HepG2 (cell line): ENCODE data around the gene TM9SF4. TPM values are rescaled to one million over a fixed set of nuclear protein-coding genes. Genes with fewer than 3 reads are reported as not detected.

Experiments
- CBX5 ChIP-seq: sonication (generic); formaldehyde crosslinking; IDR thresholded peaks from 2 replicates; pipeline ENCODE4 v1.4.0; 2020; ENCODE audit warnings: missing genetic modification reagents, borderline replicate concordance
- CHD2 ChIP-seq: IDR thresholded peaks from 2 replicates; pipeline ENCODE4 v1.6.1; 2011; ENCODE audit warnings: low read depth, low read length, improper control_type of control experiment
- FIP1L1 ChIP-seq: fragments of 200-400 bp; formaldehyde crosslinking; IDR thresholded peaks from 2 replicates; pipeline ENCODE4 v1.6.1; 2018; ENCODE audit warnings: low read depth, mild to moderate bottlenecking, low read length, moderate library complexity, borderline replicate concordance; ENCODE audit not compliant: insufficient read depth
- HES4 ChIP-seq: sonication (generic); formaldehyde crosslinking; IDR thresholded peaks from 2 replicates; pipeline ENCODE4 v1.9.0; 2021; ENCODE audit warnings: mild to moderate bottlenecking, missing genetic modification reagents, borderline replicate concordance
- NFKB2 ChIP-seq: sonication (generic); formaldehyde crosslinking; IDR thresholded peaks from 2 replicates; pipeline ENCODE4 v1.4.0; 2020; ENCODE audit warnings: missing genetic modification reagents, borderline replicate concordance
- NR2F1 ChIP-seq, 2 experiments: fragments of 450-650 bp in 1 of 2; formaldehyde crosslinking in 1 of 2; IDR thresholded peaks; 2 replicates each; pipeline versions ENCODE4 v1.5.0 to v1.6.1; 2016 to 2020; ENCODE audit warnings: mild to moderate bottlenecking in 1 of 2, missing compliant biosample characterization in 1 of 2, missing genetic modification reagents in 1 of 2, moderate library complexity in 1 of 2
- NR2F6 ChIP-seq, 2 experiments: IDR thresholded peaks; 2 replicates each; pipeline ENCODE4 v1.6.1; 2016; ENCODE audit warnings: antibody characterized with exemption in 1 of 2, mild to moderate bottlenecking in 1 of 2
- PHF21A ChIP-seq: sonication (generic); formaldehyde crosslinking; IDR thresholded peaks from 2 replicates; pipeline ENCODE4 v1.5.0; 2020; ENCODE audit warnings: mild to moderate bottlenecking, missing genetic modification reagents
- PRPF4 ChIP-seq: fragments of 200-400 bp; formaldehyde crosslinking; IDR thresholded peaks from 2 replicates; pipeline ENCODE4 v1.6.1; 2016; ENCODE audit warnings: low read length, low read depth; ENCODE audit not compliant: poor library complexity, severe bottlenecking
- SMYD3 ChIP-seq: sonication (generic); formaldehyde crosslinking; IDR thresholded peaks from 2 replicates; pipeline ENCODE4 v1.8.1; 2023; ENCODE audit warnings: mild to moderate bottlenecking, missing genetic modification reagents
- SOX5 ChIP-seq: IDR thresholded peaks from 2 replicates; pipeline ENCODE4 v1.6.1; 2016; ENCODE audit warnings: borderline replicate concordance
- SP140L ChIP-seq: sonication (generic); formaldehyde crosslinking; IDR thresholded peaks from 2 replicates; pipeline ENCODE4 v1.4.0; 2020; ENCODE audit warnings: missing genetic modification reagents, borderline replicate concordance
- SP5 ChIP-seq: IDR thresholded peaks from 2 replicates; pipeline ENCODE4 v1.6.1; 2016; ENCODE audit warnings: low read depth, borderline replicate concordance
- STAG1 ChIP-seq: sonication (generic); formaldehyde crosslinking; IDR thresholded peaks from 2 replicates; pipeline ENCODE4 v1.4.0; 2020; ENCODE audit warnings: missing genetic modification reagents
- ZNF224 ChIP-seq: sonication (generic); formaldehyde crosslinking; IDR thresholded peaks from 2 replicates; pipeline ENCODE4 v1.5.0; 2020; ENCODE audit warnings: mild to moderate bottlenecking, missing genetic modification reagents
- ZNF3 ChIP-seq: IDR thresholded peaks from 2 replicates; pipeline ENCODE4 v1.7.0; 2017; ENCODE audit warnings: inconsistent platforms
- ZNF510 ChIP-seq: sonication (generic); formaldehyde crosslinking; IDR thresholded peaks from 2 replicates; pipeline ENCODE4 v1.4.0; 2020; ENCODE audit warnings: low read depth, mild to moderate bottlenecking, missing genetic modification reagents
- ZNF570 ChIP-seq: sonication (generic); formaldehyde crosslinking; IDR thresholded peaks from 2 replicates; pipeline ENCODE4 v1.4.0; 2020; ENCODE audit warnings: mild to moderate bottlenecking, missing genetic modification reagents, borderline replicate concordance
- ZNF577 ChIP-seq: sonication (generic); formaldehyde crosslinking; IDR thresholded peaks from 2 replicates; pipeline ENCODE4 v1.4.0; 2020; ENCODE audit warnings: mild to moderate bottlenecking, low read depth, missing genetic modification reagents, borderline replicate concordance
- ZNF724P ChIP-seq: sonication (generic); formaldehyde crosslinking; IDR thresholded peaks from 2 replicates; pipeline ENCODE4 v1.8.0; 2022; ENCODE audit warnings: missing genetic modification reagents, borderline replicate concordance
- ZNF781 ChIP-seq: sonication (generic); formaldehyde crosslinking; IDR thresholded peaks from 2 replicates; pipeline ENCODE4 v1.5.1; 2020; ENCODE audit warnings: borderline replicate concordance, mild to moderate bottlenecking, missing genetic modification reagents; ENCODE audit errors: not compliant biosample characterization
- ZNF83 ChIP-seq: sonication (generic); formaldehyde crosslinking; IDR thresholded peaks from 2 replicates; pipeline ENCODE4 v1.4.0; 2020; ENCODE audit warnings: missing genetic modification reagents, mild to moderate bottlenecking, borderline replicate concordance
- polyA plus RNA-seq, 8 experiments: library from polyadenylated mRNA; depleted of rRNA in 3 of 8; stranded (reverse) in 7 of 8; unstranded in 1 of 8; fragments of >200 nt; fragmentation: Illumina TruSeq in 4 of 8; extraction: Trizol in 4 of 8; gene quantifications; 2 replicates each; pipeline versions ENCODE4 v1.2.1 to v1.2.3, GENCODE V29; 2011 to 2016; ENCODE audit warnings: low read depth in 4 of 8, missing spikeins in 1 of 8, mixed read lengths in 1 of 8; ENCODE audit not compliant: insufficient read depth in 1 of 8
- total RNA-seq, 5 experiments: library from RNA; depleted of rRNA; stranded (reverse); fragments of >200 nt; fragmentation: Illumina TruSeq; extraction: Trizol; gene quantifications; 2 replicates each; pipeline ENCODE4 v1.2.3, GENCODE V29; 2016; ENCODE audit warnings: low read depth in 1 of 5
- TF ChIP-seq, protein P1 (sequence below): sonication (generic); formaldehyde crosslinking; IDR thresholded peaks from 2 replicates; pipeline ENCODE4 v1.5.0; 2020; ENCODE audit warnings: missing genetic modification reagents, mild to moderate bottlenecking, borderline replicate concordance
- TF ChIP-seq, protein P2 (sequence below): IDR thresholded peaks from 2 replicates; pipeline ENCODE4 v1.6.1; 2016; ENCODE audit warnings: missing compliant biosample characterization, missing genetic modification reagents, borderline replicate concordance
- TF ChIP-seq, protein P3 (sequence below): sonication (generic); formaldehyde crosslinking; IDR thresholded peaks from 2 replicates; pipeline ENCODE4 v1.8.0; 2022; ENCODE audit warnings: missing genetic modification reagents, mild to moderate bottlenecking, inconsistent platforms, borderline replicate concordance

The TM9SF4 gene
- total and polyA plus RNA-seq, 2 of the 13 experiments (the other 11 are each of a cell fraction or from before 2014, with no cell fraction given) = 53.5 to 171 TPM

DNA sequence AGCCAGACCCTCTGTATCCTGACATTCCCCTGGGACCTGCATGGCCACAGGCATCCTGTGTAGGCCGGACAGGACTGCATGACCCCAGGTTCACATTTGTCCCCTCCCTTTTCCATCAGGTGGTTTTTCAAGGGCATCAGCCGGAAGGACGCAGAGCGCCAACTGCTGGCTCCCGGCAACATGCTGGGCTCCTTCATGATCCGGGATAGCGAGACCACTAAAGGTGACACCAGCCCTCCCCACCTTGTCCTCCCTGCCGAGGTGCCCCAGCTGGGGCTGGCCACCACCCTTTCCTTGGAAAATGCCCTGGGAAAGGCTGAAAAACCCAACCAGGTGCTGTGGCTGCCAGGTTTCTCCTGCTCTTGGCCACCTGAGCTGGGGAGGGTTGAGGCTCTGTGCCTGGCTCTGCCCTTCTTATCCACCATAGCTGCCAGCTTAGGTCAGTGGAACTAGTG is 29.8 kb upstream of the TM9SF4 start (continued):
- TF ChIP-seq, protein P1, sequence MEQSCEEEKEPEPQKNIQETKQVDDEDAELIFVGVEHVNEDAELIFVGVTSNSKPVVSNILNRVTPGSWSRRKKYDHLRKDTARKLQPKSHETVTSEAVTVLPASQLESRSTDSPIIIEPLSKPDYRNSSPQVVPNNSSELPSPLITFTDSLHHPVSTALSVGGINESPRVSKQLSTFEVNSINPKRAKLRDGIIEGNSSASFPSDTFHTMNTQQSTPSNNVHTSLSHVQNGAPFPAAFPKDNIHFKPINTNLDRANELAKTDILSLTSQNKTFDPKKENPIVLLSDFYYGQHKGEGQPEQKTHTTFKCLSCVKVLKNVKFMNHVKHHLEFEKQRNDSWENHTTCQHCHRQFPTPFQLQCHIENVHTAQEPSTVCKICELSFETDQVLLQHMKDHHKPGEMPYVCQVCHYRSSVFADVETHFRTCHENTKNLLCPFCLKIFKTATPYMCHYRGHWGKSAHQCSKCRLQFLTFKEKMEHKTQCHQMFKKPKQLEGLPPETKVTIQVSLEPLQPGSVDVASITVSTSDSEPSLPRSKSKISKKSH = no peak
- TF ChIP-seq ZNF224 (CRISPR knock-in tag) (no peak), NR2F6 (IDR thresholded peaks at IDR 0.05) (peak; percentile 66), NR2F6 (CRISPR knock-in tag; IDR thresholded peaks at IDR 0.05) (peak; percentile 90), NR2F1 (CRISPR knock-in tag; IDR thresholded peaks at IDR 0.05) (peak; percentile 21 to 66; a peak in 3 of 4 replicates), PRPF4 (no peak), CHD2 (no peak), FIP1L1 (no peak), NFKB2 (CRISPR knock-in tag) (peak; percentile 39; the same call in 1 of the 2 replicates), SP140L (CRISPR knock-in tag) (no peak), ZNF570 (CRISPR knock-in tag) (no peak), ZNF83 (CRISPR knock-in tag) (no peak), SOX5 (peak; percentile 33), PHF21A (CRISPR knock-in tag) (peak; percentile 63), SP5 (CRISPR knock-in tag) (peak; percentile 59; the same call in 1 of the 2 replicates), ZNF577 (no peak), ZNF781 (no peak), CBX5 (peak; percentile 14; the same call in 1 of the 2 replicates), SMYD3 (CRISPR knock-in tag) (no peak), ZNF724P (CRISPR knock-in tag) (no peak), STAG1 (CRISPR knock-in tag) (peak; percentile 41), ZNF510 (CRISPR knock-in tag) (no peak), HES4 (CRISPR knock-in tag) (0 out of 2 replicates have a peak, but pooled peaks have one; percentile 48), ZNF3 (CRISPR knock-in tag) (no peak)
- TF ChIP-seq, protein P2, sequence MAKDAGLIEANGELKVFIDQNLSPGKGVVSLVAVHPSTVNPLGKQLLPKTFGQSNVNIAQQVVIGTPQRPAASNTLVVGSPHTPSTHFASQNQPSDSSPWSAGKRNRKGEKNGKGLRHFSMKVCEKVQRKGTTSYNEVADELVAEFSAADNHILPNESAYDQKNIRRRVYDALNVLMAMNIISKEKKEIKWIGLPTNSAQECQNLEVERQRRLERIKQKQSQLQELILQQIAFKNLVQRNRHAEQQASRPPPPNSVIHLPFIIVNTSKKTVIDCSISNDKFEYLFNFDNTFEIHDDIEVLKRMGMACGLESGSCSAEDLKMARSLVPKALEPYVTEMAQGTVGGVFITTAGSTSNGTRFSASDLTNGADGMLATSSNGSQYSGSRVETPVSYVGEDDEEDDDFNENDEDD (CRISPR knock-in tag) = no peak; the same call in 1 of the 2 replicates
- TF ChIP-seq, protein P3, sequence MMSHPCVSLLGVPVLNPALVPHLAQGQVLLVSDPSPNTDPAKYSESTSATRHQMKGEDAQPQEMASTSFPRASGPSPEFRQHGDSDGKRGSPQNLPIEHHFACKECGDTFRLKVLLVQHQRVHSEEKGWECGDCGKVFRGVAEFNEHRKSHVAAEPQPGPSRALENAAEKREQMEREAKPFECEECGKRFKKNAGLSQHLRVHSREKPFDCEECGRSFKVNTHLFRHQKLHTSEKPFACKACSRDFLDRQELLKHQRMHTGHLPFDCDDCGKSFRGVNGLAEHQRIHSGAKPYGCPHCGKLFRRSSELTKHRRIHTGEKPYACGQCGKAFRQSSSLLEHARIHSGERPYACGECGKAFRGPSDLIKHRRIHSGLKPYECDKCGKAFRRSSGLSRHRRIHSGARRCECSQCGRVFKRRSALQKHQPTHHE (CRISPR knock-in tag) = 0 out of 2 replicates have a peak, but pooled peaks have one; percentile 19
